Naive thymus-derived CD4-positive, alpha-beta T cell (primary cell): ENCODE results near the gene COL5A1. TPM values are rescaled to one million over a fixed set of nuclear protein-coding genes. Genes with fewer than 3 reads are reported as not detected.

ENCODE experiments used
- ATAC-seq: fragments of 150-1000 bp; cut with Tn5 transposase; 2 replicates; pipeline ENCODE4 v1.10.0; 2021; ENCODE audit warnings: mild to moderate bottlenecking, moderate library complexity
- CTCF ChIA-PET: fragments of 350-600 bp; sonication (Branson Sonifier 250); formaldehyde crosslinking; loops from one replicate; lab custom pipeline; 2021; ENCODE audit warnings: antibody characterized with exemption; lab: Charles Lee
- POLR2A ChIA-PET: fragments of 350-600 bp; sonication (Branson Sonifier 250); formaldehyde crosslinking; loops from one replicate; lab custom pipeline; 2021; ENCODE audit warnings: antibody characterized with exemption, inconsistent platforms; lab: Charles Lee
- DNase-seq, 9 donors: peaks; one replicate each; pipeline versions ENCODE4 v3.0.0 to v3.0.0-alpha.2; 2020 to 2022; ENCODE audit warnings: mixed read lengths in 1 of 9
- H3K27ac ChIP-seq: one replicate; pipeline ENCODE4 v1.7.0; 2013; ENCODE audit warnings: mild to moderate bottlenecking, low read depth, low read length, moderate library complexity
- H3K27me3 ChIP-seq, 2 donors: one replicate each; pipeline ENCODE4 v1.7.0; 2013; ENCODE audit warnings: low read length in 2 of 2, mild to moderate bottlenecking in 2 of 2, moderate library complexity in 2 of 2; ENCODE audit not compliant: control insufficient read depth in 2 of 2, insufficient read depth in 2 of 2
- H3K36me3 ChIP-seq, 3 experiments: 1 replicate in 2 of 3; 2 replicates in 1 of 3; pipeline ENCODE4 v1.7.0; 2013; ENCODE audit warnings: low read length in 3 of 3, mild to moderate bottlenecking in 3 of 3, moderate library complexity in 1 of 3; ENCODE audit not compliant: insufficient read depth in 3 of 3, control insufficient read depth in 2 of 3
- H3K4me1 ChIP-seq, 2 donors: one replicate each; pipeline ENCODE4 v1.7.0; 2013; ENCODE audit warnings: low read length in 2 of 2, mild to moderate bottlenecking in 2 of 2, moderate library complexity in 1 of 2; ENCODE audit not compliant: control insufficient read depth in 2 of 2, insufficient read depth in 2 of 2
- H3K4me3 ChIP-seq: 2 replicates; pipeline ENCODE4 v1.7.0; 2013; ENCODE audit warnings: mild to moderate bottlenecking, low read length
- H3K9me3 ChIP-seq, 3 experiments: 1 replicate in 2 of 3; 2 replicates in 1 of 3; pipeline ENCODE4 v1.7.0; 2013; ENCODE audit warnings: low read length in 3 of 3; ENCODE audit not compliant: control insufficient read depth in 2 of 3
- H3K27ac Mint-ChIP-seq, 9 donors: one replicate each; pipeline ENCODE4 v1.8.0; 2020 to 2022; ENCODE audit warnings: mixed read lengths in 9 of 9, mild to moderate bottlenecking in 8 of 9, moderate library complexity in 5 of 9, inconsistent platforms in 2 of 9
- H3K27me3 Mint-ChIP-seq, 5 donors: one replicate each; pipeline ENCODE4 v1.8.0; 2021 to 2022; ENCODE audit warnings: mixed read lengths in 5 of 5, mild to moderate bottlenecking in 1 of 5
- H3K36me3 Mint-ChIP-seq, 5 donors: one replicate each; pipeline ENCODE4 v1.8.0; 2020 to 2022; ENCODE audit warnings: mixed read lengths in 5 of 5, mild to moderate bottlenecking in 3 of 5, inconsistent platforms in 1 of 5
- H3K4me1 Mint-ChIP-seq, 7 donors: one replicate each; pipeline ENCODE4 v1.8.0; 2020 to 2022; ENCODE audit warnings: mixed read lengths in 7 of 7, mild to moderate bottlenecking in 3 of 7, inconsistent platforms in 1 of 7
- H3K4me3 Mint-ChIP-seq, 10 donors: one replicate each; pipeline ENCODE4 v1.8.0; 2020 to 2022; ENCODE audit warnings: mild to moderate bottlenecking in 10 of 10, mixed read lengths in 10 of 10, moderate library complexity in 6 of 10, inconsistent platforms in 2 of 10
- H3K9me3 Mint-ChIP-seq, 11 donors: one replicate each; pipeline ENCODE4 v1.8.0; 2020 to 2022; ENCODE audit warnings: mixed read lengths in 11 of 11, mild to moderate bottlenecking in 4 of 11, inconsistent platforms in 1 of 11, moderate library complexity in 1 of 11
- intact Hi-C, 2 donors: fragments of 100-400 bp; cut with micrococcal nuclease; formaldehyde crosslinking; loops; one replicate each; pipeline ENCODE4 v1.15.1; 2023
- microRNA-seq: library from miRNA; unstranded; fragments of <30 nt; microRNA quantifications from one replicate; pipeline ENCODE4 v1.2.0, GENCODE V29; 2022; ENCODE audit warnings: borderline microRNAs expressed
- polyA plus RNA-seq, 2 donors: library from polyadenylated mRNA; unstranded; fragments of 300-500 nt; fragmentation: Illumina TruSeq; gene quantifications; one replicate each; pipeline ENCODE4 v1.2.3, GENCODE V29; 2021
- total RNA-seq, 6 experiments: library from RNA in 5 of 6; stranded (reverse) in 5 of 6; gene quantifications; 1 replicate in 5 of 6; 2 replicates in 1 of 6; pipeline ENCODE4 v1.2.3 and lab custom pipeline; 2021 to 2026

Gene COL5A1
- total and polyA plus RNA-seq, 7 experiments from 2014 or later = 0.16 to 0.56 (median 0.24) TPM; not detected in 2

GRCh38 chr9:134891053-134891452, 249.4 kb downstream of the COL5A1 start:
- no peak overlapping the region for H3K4me3 ChIP-seq
- ChIA-PET POLR2A (no interaction called here), CTCF (no interaction called here)
- Mint-ChIP-seq H3K4me3 (no peak overlapping the region), H3K27me3 (peaks cover 0 to 26% (median 25%) of the 10 kb centered on the region in 5 donors), H3K9me3 (peaks cover 0 to 5% (median 0%) of the 10 kb centered on the region in 11 donors), H3K4me1 (peaks cover 0 to 5% (median 0%) of the 10 kb centered on the region in 7 donors), H3K36me3 (no peaks in the 10 kb centered on the region), H3K27ac (no peak overlapping the region)
- ATAC-seq = no peak
- intact Hi-C loops = no loop called here
- no peaks in the 10 kb centered on the region for H3K4me1 ChIP-seq
- peaks cover 0 to 5% (median 0%) of the 10 kb centered on the region in 3 experiments for H3K9me3 ChIP-seq
- H3K36me3 ChIP-seq = no peaks in the 10 kb centered on the region
- no peak overlapping the region for H3K27ac ChIP-seq
- no peak for DNase-seq
- H3K27me3 ChIP-seq = peaks cover 0 to 3% of the 10 kb centered on the region in 2 donors

- Histone ChIP-seq H3K27ac (no peak overlapping the region), H3K4me1 (no peaks in the 10 kb centered on the region), H3K36me3 (no peaks in the 10 kb centered on the region), H3K4me3 (no peak overlapping the region), H3K27me3 (peaks cover 0 to 3% of the 10 kb centered on the region in 2 donors), H3K9me3 (peaks cover 0 to 5% (median 0%) of the 10 kb centered on the region in 3 experiments)
- Mint-ChIP-seq H3K27me3 (peaks cover 0 to 29% (median 19%) of the 10 kb centered on the region in 5 donors), H3K4me1 (peaks cover 0 to 5% (median 0%) of the 10 kb centered on the region in 7 donors), H3K9me3 (peaks cover 0 to 5% (median 0%) of the 10 kb centered on the region in 11 donors), H3K27ac (no peak overlapping the region), H3K36me3 (no peaks in the 10 kb centered on the region), H3K4me3 (no peak overlapping the region)
- POLR2A ChIA-PET = no interaction called here
- CTCF ChIA-PET = no interaction called here
- intact Hi-C loops = no loop called here
- DNase-seq (no peak), ATAC-seq (no peak)
Measured at GRCh38 chr9:134891713-134892112, 250.1 kb downstream of the COL5A1 start.

GRCh38 chr9:134892221-134892620, 250.6 kb downstream of the COL5A1 start:
- ATAC-seq = no peak
- CTCF ChIA-PET = no interaction called here
- H3K4me3 Mint-ChIP-seq = no peak overlapping the region
- POLR2A ChIA-PET = no interaction called here
- peaks cover 0 to 8% (median 0%) of the 10 kb centered on the region in 11 donors for H3K9me3 Mint-ChIP-seq
- peaks cover 0 to 3% of the 10 kb centered on the region in 2 donors for H3K27me3 ChIP-seq
- no peak overlapping the region for H3K27ac ChIP-seq
- no peak overlapping the region for H3K4me3 ChIP-seq
- no peaks in the 10 kb centered on the region for H3K36me3 ChIP-seq
- peaks cover 0 to 5% (median 0%) of the 10 kb centered on the region in 3 experiments for H3K9me3 ChIP-seq
- H3K27ac Mint-ChIP-seq = no peak overlapping the region
- H3K4me1 ChIP-seq = no peaks in the 10 kb centered on the region
- H3K4me1 Mint-ChIP-seq = peaks cover 0 to 5% (median 0%) of the 10 kb centered on the region in 7 donors
- intact Hi-C loops = no loop called here
- no peak for DNase-seq
- peaks cover 0 to 31% (median 15%) of the 10 kb centered on the region in 5 donors for H3K27me3 Mint-ChIP-seq
- H3K36me3 Mint-ChIP-seq = no peaks in the 10 kb centered on the region

DNA sequence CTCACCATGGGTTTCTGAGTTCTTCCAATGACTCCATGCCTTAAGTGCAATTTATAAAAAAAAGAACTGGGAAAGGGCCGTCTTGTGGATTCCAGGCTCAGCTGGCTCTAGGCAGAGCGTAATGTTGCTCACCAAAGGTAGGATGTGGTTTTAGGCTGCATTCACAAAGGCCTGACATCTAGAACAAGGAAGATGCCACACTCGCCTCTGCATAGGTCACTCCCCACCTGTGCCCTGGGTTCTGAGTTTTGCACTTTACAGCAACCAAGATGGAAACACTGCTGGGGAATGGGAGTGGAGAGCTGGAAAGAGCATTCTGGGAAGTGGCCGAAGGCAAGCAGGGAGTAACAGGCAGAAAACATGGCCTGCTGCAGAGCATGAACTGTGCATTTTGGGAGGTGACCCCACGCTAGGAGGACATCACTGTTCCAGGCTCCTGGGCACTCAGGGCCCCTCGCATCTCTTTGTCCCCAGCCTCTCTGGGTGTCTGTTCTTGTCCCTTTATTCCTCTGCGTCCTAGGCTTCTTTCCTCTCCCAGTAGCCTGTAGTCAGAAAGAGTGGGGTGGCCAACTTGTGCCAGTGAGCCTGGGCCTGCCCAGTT, 251.3 kb downstream of the COL5A1 start:
- peaks cover 0 to 2% (median 0%) of the 10 kb centered on the region in 7 donors for H3K4me1 Mint-ChIP-seq
- H3K36me3 Mint-ChIP-seq = no peaks in the 10 kb centered on the region
- DNase-seq (no peak), ATAC-seq (no peak)
- ChIA-PET POLR2A (no interaction called here), CTCF (no interaction called here)
- Histone ChIP-seq H3K27ac (no peak overlapping the region), H3K36me3 (no peaks in the 10 kb centered on the region), H3K9me3 (peaks cover 0 to 5% (median 0%) of the 10 kb centered on the region in 3 experiments), H3K4me1 (no peaks in the 10 kb centered on the region), H3K27me3 (peaks cover 0 to 3% of the 10 kb centered on the region in 2 donors), H3K4me3 (no peak overlapping the region)
- H3K4me3 Mint-ChIP-seq = no peak overlapping the region
- H3K27ac Mint-ChIP-seq = no peak overlapping the region
- intact Hi-C loops = no loop called here
- H3K27me3 Mint-ChIP-seq = peaks cover 0 to 28% (median 15%) of the 10 kb centered on the region in 5 donors
- peaks cover 0 to 11% (median 0%) of the 10 kb centered on the region in 11 donors for H3K9me3 Mint-ChIP-seq

Small RNA genes lying within 50 kb of the gene (microRNA-seq; reads per million reads assigned to microRNA genes)
- gene MIR3689A (not detected), gene MIR3689B (not detected), gene MIR3689C (not detected), gene MIR3689D1 (not detected), gene MIR3689D2 (not detected), gene MIR3689E (not detected), gene MIR3689F (not detected)

Other genes starting within 250 kb of the COL5A1 start
- gene FCN2, start 239.0 kb downstream of the COL5A1 start, total RNA-seq = not detected
- gene FCN2, start 239.0 kb downstream of the COL5A1 start, polyA plus RNA-seq = not detected